GM04504 (cell line): ENCODE measurements around the gene MARCHF10.
A peak's percentile ranks its signal among the peaks of the same experiment; 100 is the strongest.
"Not testable (repeated sequence)": the region's sequence is repeated elsewhere in the genome, so short reads cannot be mapped to it uniquely, and the experiment has no call there.

ENCODE experiments used
- DNase-seq: peaks from one replicate; pipeline ENCODE4 v3.0.0-alpha.2; 2012; ENCODE audit warnings: low read depth

The MARCHF10 gene

GRCh38 chr17:62716834-62717588, 91.1 kb downstream of the MARCHF10 start:
- no peak for DNase-seq

GRCh38 chr17:62715882-62716390, 92.2 kb downstream of the MARCHF10 start:
- no peak for DNase-seq

- no peak for DNase-seq
Observed at GRCh38 chr17:62714016-62714777, 93.9 kb downstream of the MARCHF10 start.

GRCh38 chr17:62713086-62713881, 94.8 kb downstream of the MARCHF10 start:
- DNase-seq: no peak

- no peak for DNase-seq
Observed at GRCh38 chr17:62712171-62712581, 95.9 kb downstream of the MARCHF10 start.

- DNase-seq: no peak
Observed at GRCh38 chr17:62708587-62708986, 99.5 kb downstream of the MARCHF10 start.

- DNase-seq: no peak
Observed at GRCh38 chr17:62707425-62707739, 100.7 kb downstream of the MARCHF10 start.

GRCh38 chr17:62706598-62707424, 101.3 kb downstream of the MARCHF10 start:
- DNase-seq: no peak

GRCh38 chr17:62705778-62706597, 102.1 kb downstream of the MARCHF10 start:
- DNase-seq: no peak

- no peak for DNase-seq
Observed at GRCh38 chr17:62705156-62705777, 102.8 kb downstream of the MARCHF10 start.

GRCh38 chr17:62704381-62704971, 103.6 kb downstream of the MARCHF10 start:
- no peak for DNase-seq

- DNase-seq: peak; percentile 32
Observed at GRCh38 chr17:62703776-62704380, 104.2 kb downstream of the MARCHF10 start.

GRCh38 chr17:62703261-62703775, 104.8 kb downstream of the MARCHF10 start:
- no peak for DNase-seq

- DNase-seq: no peak
Observed at GRCh38 chr17:62702746-62703260, 105.3 kb downstream of the MARCHF10 start.

GRCh38 chr17:62701706-62702085, 106.4 kb downstream of the MARCHF10 start:
- DNase-seq: no peak

- no peak for DNase-seq
Observed at GRCh38 chr17:62700964-62701705, 107.0 kb downstream of the MARCHF10 start.

GRCh38 chr17:62698459-62698858, 109.7 kb downstream of the MARCHF10 start:
- DNase-seq: not testable (repeated sequence)
